NOMO-1 treated with DMSO at 0.1 percent for 48 hours (cell line): ENCODE measurements around the gene CLCN4.

Experiments
- DNase-seq: peaks from one replicate; lab custom pipeline; 2025; ENCODE audit not compliant: unreplicated experiment; lab: John Stamatoyannopoulos, UW

CLCN4 gene

DNA sequence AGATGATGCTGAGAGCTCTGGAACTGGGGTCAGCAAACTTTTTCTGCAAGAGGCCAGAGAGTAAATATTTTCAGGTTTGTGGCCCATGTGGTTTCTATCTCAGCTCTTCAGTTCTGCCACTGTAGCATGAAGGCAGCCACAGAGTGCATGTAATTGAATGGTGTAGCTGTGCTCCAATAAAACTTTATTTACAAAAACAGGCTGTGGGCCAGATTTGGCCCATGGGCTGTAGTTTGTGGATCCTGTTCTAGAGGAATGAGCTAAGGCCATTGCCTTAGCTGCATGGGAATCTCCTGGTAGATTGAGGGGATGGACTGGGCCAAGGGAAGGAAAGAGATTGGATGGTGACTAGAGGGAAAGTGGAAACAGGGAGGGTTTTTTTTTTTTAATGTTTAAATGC is 36.8 kb downstream of the CLCN4 start:
- no peak for DNase-seq

GRCh38 chrX:10195425-10195824 is 38.6 kb downstream of the CLCN4 start:
- no peak for DNase-seq

DNA sequence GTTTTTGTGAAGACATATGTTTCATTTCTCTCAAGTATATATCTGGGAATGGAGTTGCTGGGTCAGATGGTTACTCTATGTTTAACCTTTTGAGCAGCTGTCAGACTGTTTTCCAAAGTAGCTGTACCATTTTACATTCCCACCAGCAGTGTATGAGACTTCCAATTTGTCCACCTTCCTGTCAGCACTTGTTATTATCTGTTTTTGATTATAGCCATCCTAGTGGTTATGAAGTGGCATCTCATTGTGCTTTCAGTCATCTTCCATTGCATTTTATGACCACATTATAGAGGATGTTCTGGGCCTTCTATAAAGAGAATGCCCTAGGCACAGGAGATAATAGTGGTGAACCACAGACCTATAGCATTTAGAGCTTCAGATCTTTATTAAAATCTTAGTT is 39.2 kb downstream of the CLCN4 start:
- no peak for DNase-seq

GRCh38 chrX:10197279-10198210 is 40.8 kb downstream of the CLCN4 start:
- DNase-seq: no peak

- peak; percentile 44 for DNase-seq
These were observed 41.5 kb downstream of the CLCN4 start for GRCh38 chrX:10198254-10198653.

DNA sequence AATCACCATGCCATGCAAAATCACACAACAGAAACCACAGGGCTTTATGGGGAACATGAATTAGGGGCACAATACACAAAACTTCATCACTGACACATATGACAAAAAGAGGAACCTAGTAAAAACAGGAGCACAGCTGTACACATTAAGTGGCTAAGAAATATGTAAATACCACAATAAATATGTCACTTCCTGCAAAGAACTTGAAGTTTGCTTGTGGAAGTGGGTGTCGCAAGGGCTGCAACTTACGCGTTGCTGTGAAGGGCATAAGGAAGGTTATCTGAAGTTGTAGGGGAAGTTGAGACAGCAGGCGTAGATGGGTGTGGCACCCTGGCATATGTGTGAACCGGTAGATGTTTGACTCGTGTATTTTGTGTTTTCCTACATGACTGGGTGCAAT is 42.4 kb downstream of the CLCN4 start:
- peak; percentile 99 for DNase-seq

GRCh38 chrX:10203617-10204016 is 46.8 kb downstream of the CLCN4 start:
- DNase-seq: no peak

DNA sequence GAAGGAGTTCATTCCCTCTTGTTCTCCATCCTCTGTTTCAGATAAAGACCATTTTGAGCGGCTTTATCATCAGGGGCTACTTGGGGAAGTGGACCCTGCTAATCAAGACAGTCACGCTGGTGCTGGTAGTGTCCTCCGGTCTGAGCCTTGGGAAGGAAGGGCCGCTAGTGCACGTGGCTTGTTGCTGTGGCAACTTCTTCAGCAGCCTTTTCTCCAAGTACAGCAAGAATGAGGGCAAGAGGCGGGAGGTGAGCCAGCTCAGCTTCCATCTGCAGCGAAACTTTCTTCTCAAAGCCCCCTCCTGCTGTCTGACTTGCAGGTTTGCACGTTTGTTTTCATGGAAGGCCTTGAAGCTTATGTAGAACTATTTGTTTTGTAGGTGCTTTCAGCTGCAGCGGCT is 49.5 kb downstream of the CLCN4 start:
- DNase-seq: no peak

DNA sequence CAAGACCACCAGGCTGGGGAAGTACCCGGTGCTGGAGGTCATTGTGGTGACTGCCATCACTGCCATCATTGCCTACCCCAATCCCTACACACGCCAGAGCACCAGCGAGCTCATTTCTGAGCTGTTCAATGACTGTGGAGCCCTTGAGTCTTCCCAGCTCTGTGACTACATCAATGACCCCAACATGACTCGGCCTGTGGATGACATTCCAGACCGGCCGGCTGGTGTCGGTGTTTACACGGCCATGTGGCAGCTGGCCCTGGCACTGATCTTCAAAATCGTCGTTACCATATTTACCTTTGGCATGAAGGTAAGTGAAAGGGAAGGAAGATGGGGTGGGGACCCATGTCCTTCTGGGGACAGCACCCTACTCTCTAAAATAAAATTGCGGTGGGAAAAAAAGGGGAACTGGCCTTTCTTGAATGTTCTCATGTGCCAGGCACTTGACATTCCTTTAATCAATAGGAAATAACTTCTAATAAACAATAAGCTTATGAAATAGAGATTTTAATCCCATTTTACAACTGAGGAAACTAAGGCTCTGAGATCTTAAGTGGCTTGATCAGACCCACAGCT is 51.6 kb downstream of the CLCN4 start:
- no peak for DNase-seq

DNA sequence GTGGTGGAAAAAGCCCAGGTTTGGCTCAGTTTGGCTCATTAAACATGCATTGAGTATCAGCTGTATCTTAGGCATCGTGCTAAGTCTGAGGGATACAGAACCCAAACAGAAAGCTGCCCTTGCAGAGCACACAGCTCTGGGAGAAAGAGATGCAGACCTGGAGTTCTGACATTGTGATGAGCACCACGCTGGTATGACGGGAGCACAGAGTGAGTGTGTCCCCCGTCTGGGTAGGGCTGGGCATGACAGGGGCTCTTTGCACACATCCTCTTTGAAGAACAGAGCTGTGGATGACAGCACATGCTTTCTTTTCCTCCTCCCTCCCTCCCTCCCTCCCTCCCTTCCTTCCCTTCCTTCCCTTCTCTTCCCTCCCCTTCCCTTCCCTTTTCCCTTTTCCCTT is 52.2 kb downstream of the CLCN4 start:
- DNase-seq: no peak

DNA sequence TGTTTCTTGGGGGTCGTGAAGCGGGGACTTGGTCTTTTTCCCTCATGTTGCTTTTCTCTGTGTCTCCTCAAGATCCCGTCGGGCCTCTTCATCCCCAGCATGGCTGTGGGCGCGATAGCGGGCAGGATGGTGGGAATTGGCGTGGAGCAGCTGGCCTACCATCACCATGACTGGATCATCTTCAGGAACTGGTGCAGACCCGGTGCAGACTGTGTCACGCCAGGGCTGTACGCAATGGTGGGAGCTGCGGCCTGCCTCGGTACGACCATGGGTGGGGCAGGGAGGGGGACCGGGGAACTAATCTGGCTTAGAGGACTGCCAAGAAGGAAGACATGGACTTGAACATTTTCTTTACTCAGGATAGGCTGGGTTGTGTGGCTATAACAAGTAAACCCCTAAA is 55.6 kb downstream of the CLCN4 start:
- DNase-seq: no peak

DNA sequence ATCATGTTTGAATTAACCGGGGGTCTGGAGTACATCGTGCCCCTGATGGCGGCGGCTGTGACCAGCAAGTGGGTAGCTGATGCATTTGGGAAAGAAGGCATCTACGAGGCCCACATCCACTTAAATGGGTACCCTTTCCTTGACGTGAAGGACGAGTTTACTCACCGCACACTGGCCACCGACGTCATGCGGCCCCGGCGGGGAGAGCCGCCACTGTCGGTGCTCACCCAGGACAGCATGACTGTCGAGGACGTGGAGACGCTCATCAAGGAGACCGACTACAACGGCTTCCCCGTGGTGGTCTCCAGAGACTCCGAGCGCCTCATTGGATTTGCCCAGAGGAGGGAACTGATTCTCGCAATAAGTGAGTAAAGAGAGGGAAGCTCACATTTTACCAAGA is 56.9 kb downstream of the CLCN4 start:
- DNase-seq: no peak

GRCh38 chrX:10216208-10216607 is 59.4 kb downstream of the CLCN4 start:
- DNase-seq: no peak

DNA sequence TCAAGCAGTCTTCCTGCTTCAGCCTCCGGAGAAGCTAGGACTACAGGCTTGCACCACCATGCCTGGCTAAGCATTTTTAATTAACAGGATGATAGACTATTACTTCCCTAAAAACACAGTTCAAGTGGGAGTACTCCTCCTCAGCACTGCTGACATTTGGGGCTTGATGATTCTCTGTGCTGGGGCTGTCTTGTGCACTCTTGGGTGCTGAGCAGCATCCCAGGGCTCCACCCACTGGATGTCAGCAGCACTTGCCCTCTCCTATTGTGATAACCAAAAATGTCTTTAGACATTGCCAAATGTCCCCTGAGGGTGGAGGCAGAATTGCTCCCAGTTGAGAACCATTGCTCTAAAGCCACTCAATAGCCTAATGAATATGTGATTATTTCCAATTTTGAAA is 60.4 kb downstream of the CLCN4 start:
- DNase-seq: no peak

DNA sequence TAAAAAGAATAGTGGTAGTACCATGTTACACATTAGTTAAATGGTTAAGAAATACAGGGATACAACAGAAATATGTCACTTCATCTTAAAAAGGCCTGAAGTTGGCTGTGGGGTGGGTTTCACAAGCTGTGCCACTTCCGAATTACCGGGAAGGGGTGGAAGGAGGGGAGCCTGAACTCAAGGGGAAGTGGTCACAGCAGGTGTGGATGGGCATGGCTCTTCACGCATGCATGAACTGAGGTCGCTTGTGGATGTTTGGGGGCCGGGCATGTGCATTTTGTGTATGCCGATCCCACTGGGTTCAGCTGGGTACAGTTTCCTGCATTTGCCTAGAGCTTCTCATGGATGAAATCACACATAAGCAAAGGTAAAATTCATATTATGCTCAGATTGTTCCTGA is 64.9 kb downstream of the CLCN4 start:
- DNase-seq: no peak

DNA sequence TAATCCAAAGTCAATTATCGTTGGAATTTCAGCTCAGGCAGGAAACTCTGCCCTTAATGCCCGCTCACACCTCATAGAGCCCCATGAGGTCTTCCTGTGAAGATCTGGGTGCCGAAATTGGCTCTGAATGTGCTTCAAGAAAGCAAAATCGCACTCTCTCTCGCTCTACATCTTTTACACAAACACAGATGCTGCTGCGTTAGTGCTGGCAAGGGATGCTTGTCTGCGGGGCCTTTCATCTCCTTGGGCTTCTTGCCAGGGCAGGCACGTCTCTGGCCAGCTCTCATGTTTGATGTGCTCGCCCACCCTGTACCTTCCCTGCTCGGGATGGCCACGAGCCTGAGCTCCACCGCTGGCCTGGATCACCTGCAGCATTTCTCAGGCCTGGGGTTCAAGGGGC is 66.5 kb downstream of the CLCN4 start:
- DNase-seq: no peak

DNA sequence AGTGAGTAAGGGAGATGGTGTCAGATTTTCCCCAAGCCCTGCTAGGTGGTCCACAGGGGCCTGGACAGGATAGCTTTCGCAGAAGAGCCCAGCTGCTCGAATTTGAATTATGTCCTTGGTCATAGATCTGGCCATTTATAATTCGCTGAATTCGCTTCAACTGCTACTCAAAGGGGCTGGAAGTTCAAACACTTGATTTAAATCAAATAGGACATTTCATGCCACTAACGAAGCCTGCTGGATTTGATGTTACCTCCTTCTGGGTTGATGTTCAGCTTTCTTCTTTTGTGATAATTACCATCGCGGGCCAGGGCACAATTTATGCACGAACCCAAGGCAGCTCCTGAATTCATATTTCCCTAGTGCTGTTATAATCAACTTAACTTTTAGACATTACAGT is 67.0 kb downstream of the CLCN4 start:
- DNase-seq: no peak

DNA sequence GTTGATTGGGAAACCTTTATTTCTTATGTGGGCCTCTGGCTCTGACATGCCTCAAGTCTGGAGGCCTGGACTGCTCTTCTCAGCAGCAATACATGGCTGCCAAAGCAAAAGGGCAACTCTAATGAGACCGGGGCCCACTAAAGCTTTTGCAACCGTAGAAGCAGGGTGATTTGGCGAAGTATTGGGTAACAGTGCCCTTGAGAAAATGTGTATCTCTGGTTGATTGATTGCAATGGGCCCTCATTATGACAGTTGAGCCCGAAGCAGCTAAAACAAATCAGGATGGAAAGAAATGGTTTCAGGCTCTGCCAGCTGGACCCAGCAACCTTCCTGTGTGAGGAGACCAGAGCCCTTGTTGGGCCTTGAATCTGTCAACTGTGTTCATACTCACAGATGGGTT is 73.4 kb downstream of the CLCN4 start:
- DNase-seq: no peak

DNA sequence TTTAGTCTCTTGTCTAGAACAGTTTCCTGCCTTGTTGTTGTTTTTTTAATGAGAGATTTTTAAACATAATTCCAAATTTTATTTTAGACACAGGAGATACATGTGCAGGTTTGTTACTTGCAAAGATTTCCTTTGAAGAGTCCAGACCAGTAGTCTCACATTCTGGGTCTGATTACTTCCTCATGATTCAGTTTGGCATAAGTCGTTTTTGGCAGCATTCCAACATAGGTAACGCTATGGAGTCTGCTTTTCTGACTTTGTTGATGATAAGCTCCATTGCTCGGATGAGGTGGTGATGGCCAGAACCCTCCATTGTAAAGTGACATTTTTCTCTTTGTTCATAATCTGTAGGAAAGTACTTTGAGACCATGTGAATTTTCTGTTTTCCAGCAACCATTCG is 74.7 kb downstream of the CLCN4 start:
- no peak for DNase-seq

DNA sequence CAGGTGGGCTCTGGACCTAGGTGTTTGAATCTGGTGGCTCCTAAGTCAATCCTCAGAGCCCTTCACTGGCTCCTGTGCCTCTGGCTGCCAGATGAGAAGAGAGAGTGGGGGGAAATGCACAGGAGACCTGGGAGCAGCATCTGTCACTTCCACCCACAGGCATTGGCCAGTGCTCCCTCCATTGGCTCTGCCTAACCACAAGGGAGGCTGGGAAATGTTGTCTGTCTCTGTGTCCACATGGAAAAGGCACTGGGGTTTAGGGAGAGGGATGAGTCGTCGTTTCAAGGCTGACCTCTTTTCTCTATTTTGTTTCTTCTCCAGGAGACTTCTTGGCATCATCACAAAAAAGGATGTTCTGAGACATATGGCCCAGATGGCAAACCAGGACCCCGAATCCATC is 76.4 kb downstream of the CLCN4 start:
- no peak for DNase-seq

DNA sequence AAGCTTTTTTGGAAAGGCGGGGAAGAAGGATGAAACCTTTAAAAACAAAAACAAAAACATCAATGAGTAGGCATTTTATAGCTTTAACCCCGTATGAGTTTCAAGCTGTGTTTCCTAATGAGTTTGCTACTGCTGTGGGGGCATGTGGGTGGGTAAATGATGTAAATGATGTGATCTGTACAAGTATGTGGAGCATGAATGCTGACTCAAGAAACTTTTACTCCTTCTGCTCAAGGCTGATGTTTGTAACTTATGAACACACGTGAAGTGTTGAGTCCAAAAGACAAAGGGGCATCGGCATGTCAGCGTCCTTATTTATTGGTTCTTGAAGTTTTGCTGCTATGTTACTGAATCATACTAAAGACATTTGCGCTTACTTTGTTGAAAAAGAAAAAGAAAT is 76.9 kb downstream of the CLCN4 start:
- no peak for DNase-seq

GRCh38 chrX:10235851-10236250 is 79.1 kb downstream of the CLCN4 start:
- no peak for DNase-seq

- no peak for DNase-seq
These were observed 80.5 kb downstream of the CLCN4 start for GRCh38 chrX:10237241-10237640.
